NT2/D1 (cell line): ENCODE data around the gene ELK3.

Experiments used
- YY1 ChIP-seq: IDR thresholded peaks from 2 replicates; pipeline ENCODE4 v1.6.1; 2011; ENCODE audit not compliant: insufficient read length, insufficient read depth
- ZNF274 ChIP-seq: IDR thresholded peaks from 2 replicates; pipeline ENCODE4 v1.6.1; 2011; ENCODE audit warnings: mild to moderate bottlenecking, low read depth, low read length

- no peak for TF ChIP-seq ZNF274
- TF ChIP-seq YY1: no peak
Observed at GRCh38 chr12:96261557-96261956, 67.4 kb downstream of the ELK3 start.
